CD4-positive, alpha-beta T cell treated with Interleukin-2 at 100 ng/mL for 4 hours (primary cell): Measurements from ENCODE around the gene NYAP2.
A peak's percentile ranks its signal among the peaks of the same experiment; 100 is the strongest.

Experiments used
- DNase-seq: peaks from one replicate; pipeline ENCODE4 v3.0.0-alpha.2; 2020; ENCODE audit warnings: low spot score

NYAP2 gene

DNA sequence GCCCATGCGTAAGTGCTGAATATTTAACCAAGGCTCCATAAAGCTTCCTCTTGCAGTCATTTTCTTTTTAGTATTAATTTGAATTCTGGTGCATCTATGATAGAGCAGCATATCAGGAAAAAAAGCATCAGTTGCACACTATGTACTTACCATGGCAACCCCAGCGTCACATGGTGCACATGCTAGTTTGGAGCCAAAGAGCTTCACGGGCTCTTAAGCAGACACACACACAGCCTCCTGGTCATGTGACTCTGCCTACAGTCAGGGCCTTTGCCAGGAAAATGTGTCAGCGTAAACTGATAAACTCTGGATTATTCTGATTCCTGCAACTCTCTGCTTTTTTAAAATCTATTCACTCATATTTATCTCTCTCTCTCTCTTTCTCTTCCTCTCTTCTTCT is 30.2 kb downstream of the NYAP2 start:
- DNase-seq: no peak

GRCh38 chr2:225431105-225431863 is 31.8 kb downstream of the NYAP2 start:
- no peak for DNase-seq

- no peak for DNase-seq
These were observed 34.5 kb downstream of the NYAP2 start for GRCh38 chr2:225434014-225434413.

GRCh38 chr2:225437319-225437718 is 37.8 kb downstream of the NYAP2 start:
- no peak for DNase-seq

DNA sequence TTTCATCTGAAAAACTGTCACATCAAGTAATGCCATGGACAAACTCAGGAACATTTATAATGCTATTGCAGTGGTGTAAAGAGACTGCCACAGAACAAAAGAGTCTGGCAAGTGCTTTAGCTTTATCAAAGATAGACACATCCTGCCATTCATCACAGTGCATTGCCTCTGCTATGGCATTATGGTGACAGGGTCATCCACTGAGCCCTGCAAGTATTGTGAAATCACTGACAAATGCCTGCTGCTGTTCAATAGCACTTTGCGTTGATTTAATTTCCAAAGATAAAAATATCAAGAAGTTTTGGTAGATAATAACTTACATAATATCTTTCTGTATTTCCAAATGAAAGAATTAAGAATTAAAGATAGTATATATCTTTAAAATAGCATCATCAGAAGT is 38.7 kb downstream of the NYAP2 start:
- no peak for DNase-seq

DNA sequence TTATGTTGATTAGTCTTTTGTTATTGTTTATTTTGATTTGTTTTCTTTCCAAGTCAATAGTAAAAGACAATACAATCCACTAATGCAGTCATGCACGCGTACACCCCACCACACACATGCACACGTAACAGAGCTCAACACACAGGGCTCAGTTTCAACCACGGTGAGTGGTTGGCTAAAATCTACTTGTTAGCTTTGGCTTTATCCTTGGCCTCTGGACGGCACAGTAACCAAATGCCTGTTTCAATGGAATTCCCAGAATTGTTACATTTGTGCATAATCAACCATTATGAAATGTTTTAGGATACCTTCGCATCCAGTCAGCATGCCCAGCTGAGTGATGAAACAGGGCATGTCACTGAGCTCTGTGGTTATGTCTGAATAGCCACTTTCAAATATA is 53.2 kb downstream of the NYAP2 start:
- DNase-seq: no peak

DNA sequence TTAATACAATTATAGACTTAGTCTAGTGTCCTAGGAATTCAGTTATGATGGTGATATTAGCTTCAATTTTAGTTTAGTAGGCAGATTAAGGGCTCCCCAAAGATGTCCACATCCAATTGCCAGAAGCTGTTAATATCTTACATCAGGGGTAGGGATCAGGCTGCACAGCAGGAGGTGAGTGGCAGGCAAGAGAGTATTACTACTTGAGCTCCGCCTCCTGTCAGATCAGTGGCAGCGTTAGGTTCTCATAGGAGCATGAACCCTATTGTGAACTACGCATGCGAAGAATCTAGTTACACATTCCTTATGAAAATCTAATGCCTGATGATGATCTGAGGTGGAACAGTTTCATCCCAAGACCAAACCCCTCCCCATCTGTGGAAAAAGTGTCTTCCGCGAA is 54.9 kb downstream of the NYAP2 start:
- no peak for DNase-seq

DNA sequence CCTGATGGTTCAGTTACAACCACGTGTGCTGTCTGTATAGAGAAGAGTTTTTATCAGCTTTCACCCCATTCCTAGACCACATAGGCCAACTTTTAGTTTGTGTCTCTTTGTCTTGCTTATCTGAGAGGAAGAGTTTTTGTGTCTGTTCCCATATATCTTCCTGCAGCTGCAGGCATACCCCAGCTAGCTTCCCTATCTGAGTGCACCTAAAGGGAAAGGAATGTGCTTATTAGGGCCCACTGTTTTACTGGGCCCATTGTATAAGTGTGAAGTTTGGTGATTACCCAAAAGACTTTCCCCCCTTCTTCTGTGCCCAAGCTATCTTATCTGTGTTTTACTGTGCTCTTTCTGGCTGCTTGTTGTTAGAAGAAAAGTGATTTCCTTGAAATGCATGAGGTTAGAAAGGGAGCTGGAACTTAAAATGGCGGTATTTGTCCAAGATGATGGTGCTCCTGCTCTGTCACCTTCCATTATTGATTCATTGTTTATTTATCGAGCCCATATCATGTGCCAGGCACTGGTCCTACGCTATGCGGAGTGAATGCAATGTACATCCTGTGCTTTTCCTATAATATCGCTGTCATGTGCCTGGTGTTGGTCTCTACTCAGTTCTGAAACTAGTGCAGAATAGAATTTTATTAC is 57.2 kb downstream of the NYAP2 start:
- no peak for DNase-seq

GRCh38 chr2:225457482-225457881 is 58.0 kb downstream of the NYAP2 start:
- no peak for DNase-seq

- no peak for DNase-seq
These were observed 59.1 kb downstream of the NYAP2 start for GRCh38 chr2:225458431-225459117.

GRCh38 chr2:225462417-225462816 is 62.9 kb downstream of the NYAP2 start:
- no peak for DNase-seq

DNA sequence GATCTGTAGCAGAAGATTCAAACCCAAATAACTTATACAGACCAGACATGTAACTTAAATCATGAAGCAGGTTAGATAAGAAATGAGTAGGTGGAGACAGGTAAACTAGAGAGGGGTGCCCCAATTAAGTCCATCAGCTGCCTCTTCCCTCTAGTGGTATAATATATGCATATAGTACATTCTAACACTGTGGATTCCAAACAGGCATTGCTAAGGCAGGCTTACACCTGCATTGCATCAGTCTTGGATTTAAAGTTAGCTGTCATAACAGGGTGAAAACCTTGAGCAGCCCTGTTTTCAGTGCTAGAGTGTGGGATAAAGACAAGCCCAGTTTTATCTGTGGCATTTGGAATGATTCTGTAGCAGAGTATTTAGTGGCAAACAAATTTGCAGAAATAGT is 63.4 kb downstream of the NYAP2 start:
- DNase-seq: no peak

DNA sequence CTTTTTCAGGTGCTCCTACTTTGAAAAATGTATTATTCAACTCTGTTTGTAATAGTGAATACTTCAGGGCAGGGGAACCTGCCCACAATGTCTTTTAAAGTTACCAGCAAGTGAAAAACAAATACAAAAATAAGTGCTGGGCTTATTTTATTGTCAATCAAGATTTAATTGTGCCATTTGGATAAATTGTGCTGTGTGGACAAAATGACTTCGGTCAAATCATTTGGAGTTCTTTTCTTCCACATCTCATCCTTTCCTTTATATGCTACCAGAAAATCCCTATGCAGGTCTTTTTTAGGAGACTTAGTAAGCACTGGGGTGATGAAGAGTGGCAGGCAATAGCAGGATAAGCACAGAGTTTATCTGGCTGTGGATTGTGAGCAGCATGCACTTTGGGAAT is 63.9 kb downstream of the NYAP2 start:
- no peak for DNase-seq

DNA sequence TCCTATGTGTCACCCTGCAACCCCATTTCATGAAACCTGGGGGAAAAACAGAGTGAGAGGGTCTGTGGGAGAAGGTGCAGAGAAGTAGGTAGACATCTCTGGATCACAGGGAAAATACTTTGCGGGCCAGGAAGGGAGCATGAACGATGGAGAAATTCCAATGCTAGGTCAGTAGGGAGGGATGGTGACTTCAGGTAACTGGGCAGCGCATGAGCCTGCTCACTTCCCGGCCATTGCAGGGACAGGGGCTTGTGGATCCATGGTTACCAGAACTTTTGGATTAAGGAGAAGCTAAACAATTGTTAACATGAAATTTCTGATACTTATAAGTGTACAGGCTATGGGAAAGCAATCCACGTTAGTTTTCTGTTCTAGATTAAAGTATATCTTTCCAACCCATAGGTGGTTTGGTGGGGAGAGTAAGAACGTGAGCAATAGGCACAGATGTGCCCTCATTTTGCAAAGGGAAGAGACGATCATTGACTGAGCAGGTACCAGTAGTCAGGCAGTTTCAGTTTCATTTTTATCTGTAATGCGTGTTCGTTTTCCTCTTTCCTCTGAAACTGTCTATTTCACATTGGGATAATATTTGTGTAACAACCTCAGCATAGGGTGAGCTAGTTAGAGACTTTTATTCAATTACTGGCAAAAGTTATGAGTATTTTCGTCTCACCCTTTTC is 65.0 kb downstream of the NYAP2 start:
- peak; percentile 34 for DNase-seq

- DNase-seq: no peak
These were observed 66.3 kb downstream of the NYAP2 start for GRCh38 chr2:225465827-225466226.

- DNase-seq: no peak
These were observed 67.5 kb downstream of the NYAP2 start for GRCh38 chr2:225466891-225467604.

DNA sequence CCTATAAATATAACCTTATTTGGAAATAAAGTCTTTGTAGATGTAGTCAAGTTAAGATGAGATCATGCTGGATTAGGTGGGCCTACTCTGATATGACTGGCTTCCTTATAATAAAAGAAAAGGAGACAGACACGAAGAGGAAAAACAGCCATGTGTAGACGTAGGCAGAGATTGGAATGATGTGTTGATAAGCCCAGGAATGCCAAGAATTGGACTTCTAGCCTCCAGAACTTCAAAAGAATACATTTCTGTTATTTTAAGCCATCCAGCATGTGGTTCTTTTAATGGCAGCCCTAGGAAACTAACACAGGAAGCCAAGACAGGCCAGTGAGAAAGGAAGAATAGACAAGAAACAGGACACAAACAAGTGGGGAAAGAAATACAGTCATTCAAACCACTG is 68.6 kb downstream of the NYAP2 start:
- DNase-seq: no peak

DNA sequence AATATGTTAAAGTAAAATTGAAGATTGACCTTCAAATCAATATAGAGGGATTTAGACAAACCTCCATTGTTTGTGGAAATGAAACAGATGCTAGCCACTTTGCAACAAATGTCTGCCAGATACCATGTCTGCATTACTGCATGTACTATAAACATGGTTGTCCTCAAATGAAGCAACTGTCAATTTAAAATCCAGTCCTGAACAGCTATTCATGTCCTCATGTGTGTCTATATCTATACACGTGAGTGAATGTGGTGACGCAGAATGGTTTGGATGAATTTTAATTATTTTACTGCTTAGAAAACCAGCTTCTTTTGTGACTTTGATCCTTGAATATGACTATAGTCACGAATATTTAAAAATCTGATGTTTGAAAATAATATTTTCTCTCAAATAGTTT is 71.5 kb downstream of the NYAP2 start:
- DNase-seq: no peak

DNA sequence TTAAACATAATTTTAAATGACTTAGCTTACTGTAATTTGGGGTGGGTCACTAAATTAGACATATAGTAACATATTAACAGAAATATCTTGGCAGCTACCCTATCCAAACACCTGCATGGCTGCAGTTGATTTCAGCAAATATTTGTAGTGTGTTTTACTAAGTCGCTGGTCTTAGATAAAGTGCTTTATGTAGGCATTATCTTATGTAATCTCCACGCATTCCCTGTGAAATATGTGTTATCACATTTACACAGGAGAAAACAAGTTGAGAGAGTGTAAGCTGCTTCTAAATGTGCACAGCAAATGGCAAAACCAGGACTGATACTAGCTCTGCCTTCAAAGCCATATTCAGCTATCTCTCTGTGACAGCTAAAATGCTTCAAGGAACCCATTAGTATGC is 72.0 kb downstream of the NYAP2 start:
- no peak for DNase-seq

DNA sequence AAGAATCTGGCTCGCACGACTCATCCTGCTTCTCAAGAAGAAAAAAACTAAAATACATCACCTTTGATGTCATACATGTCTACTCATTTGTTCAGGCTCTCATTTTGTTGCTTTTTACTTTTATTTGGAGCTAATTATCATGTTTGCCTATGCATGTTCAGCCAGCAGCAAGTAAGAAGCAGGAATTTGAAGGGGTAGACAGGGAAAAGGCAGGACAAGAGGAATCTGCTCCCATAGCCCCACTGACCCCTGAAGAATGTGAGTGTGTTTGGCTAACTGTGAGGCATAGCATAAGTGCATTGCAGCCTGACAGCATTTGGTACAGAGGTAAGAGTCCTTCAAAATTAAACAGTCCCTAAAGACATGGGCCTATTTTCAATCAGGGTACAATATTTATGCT is 72.7 kb downstream of the NYAP2 start:
- no peak for DNase-seq

GRCh38 chr2:225479386-225479785 is 79.9 kb downstream of the NYAP2 start:
- DNase-seq: no peak

DNA sequence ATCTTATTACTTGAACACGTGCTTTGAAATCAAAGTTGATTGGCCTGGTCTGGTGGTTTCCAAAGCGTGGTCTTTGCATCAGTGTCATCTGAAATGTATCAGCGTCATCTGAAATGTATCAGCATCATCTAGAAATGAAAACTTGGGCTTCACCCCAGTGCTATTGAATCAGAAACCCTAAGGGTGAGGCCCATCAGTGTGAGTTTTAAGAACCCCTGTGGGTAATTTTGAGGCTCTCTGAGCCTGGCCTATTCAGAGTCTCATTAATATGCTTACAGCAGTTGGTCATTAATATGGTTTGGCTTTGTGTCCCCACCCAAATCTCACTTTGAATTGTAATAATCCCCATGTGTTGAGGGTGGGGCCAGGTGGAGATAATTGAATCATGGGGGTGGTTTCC is 85.2 kb downstream of the NYAP2 start:
- no peak for DNase-seq
